Fibroblast of villous mesenchyme (primary cell): ENCODE results near the gene TESMIN. TPM values are rescaled to one million over a fixed set of nuclear protein-coding genes. Genes with fewer than 3 reads are reported as not detected.
A peak's percentile ranks its signal among the peaks of the same experiment; 100 is the strongest.

ENCODE experiments used
- DNase-seq: peaks from one replicate; pipeline ENCODE4 v3.0.0-alpha.2; 2010; ENCODE audit warnings: low read depth
- H3K4me3 ChIP-seq: 2 replicates; pipeline ENCODE4 v1.5.1; 2011; ENCODE audit warnings: low read depth, mild to moderate bottlenecking, low read length
- total RNA-seq: library from RNA; depleted of rRNA; stranded (reverse); fragments of >200 nt; gene quantifications from 2 replicates; pipeline ENCODE4 v1.2.3, GENCODE V29; 2012
- TF ChIP-seq, protein P1 (sequence below): IDR thresholded peaks from 2 replicates; pipeline ENCODE4 v1.5.1; 2012; ENCODE audit warnings: low read depth, mild to moderate bottlenecking, low read length; ENCODE audit not compliant: insufficient read depth

Gene TESMIN
- total RNA-seq, 1 donor = 2.6 TPM

- DNase-seq = no peak
- H3K4me3 ChIP-seq = no peak overlapping the region
- TF ChIP-seq, protein P1, sequence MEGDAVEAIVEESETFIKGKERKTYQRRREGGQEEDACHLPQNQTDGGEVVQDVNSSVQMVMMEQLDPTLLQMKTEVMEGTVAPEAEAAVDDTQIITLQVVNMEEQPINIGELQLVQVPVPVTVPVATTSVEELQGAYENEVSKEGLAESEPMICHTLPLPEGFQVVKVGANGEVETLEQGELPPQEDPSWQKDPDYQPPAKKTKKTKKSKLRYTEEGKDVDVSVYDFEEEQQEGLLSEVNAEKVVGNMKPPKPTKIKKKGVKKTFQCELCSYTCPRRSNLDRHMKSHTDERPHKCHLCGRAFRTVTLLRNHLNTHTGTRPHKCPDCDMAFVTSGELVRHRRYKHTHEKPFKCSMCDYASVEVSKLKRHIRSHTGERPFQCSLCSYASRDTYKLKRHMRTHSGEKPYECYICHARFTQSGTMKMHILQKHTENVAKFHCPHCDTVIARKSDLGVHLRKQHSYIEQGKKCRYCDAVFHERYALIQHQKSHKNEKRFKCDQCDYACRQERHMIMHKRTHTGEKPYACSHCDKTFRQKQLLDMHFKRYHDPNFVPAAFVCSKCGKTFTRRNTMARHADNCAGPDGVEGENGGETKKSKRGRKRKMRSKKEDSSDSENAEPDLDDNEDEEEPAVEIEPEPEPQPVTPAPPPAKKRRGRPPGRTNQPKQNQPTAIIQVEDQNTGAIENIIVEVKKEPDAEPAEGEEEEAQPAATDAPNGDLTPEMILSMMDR = no peak
These were observed 86.4 kb downstream of the TESMIN start for GRCh38 chr11:68664906-68665305.

DNA sequence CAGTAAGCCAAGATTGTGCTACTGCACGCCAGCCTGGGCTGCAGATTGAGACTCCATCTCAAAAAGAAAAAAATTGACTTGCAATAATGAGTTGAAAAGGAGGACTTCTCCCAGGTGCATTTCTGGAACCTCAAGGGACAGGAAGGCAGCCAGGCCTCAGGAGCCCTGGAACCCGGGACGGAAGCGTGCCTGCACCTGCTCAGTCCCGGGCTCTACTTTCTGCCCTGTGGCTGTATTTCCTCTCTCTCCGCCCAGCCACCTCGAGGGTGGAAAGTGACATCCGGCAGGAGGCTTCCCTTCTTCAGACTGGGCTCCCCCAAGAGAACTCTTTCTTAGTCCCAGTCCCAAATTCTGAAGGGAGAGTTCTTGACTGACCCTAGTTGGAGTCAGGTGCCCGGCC, 87.2 kb downstream of the TESMIN start:
- no peak overlapping the region for H3K4me3 ChIP-seq
- TF ChIP-seq, protein P1 = no peak
- DNase-seq = no peak

- TF ChIP-seq, protein P1 = no peak
- no peak for DNase-seq
- no peak overlapping the region for H3K4me3 ChIP-seq
These were observed 87.8 kb downstream of the TESMIN start for GRCh38 chr11:68663482-68664010.

DNA sequence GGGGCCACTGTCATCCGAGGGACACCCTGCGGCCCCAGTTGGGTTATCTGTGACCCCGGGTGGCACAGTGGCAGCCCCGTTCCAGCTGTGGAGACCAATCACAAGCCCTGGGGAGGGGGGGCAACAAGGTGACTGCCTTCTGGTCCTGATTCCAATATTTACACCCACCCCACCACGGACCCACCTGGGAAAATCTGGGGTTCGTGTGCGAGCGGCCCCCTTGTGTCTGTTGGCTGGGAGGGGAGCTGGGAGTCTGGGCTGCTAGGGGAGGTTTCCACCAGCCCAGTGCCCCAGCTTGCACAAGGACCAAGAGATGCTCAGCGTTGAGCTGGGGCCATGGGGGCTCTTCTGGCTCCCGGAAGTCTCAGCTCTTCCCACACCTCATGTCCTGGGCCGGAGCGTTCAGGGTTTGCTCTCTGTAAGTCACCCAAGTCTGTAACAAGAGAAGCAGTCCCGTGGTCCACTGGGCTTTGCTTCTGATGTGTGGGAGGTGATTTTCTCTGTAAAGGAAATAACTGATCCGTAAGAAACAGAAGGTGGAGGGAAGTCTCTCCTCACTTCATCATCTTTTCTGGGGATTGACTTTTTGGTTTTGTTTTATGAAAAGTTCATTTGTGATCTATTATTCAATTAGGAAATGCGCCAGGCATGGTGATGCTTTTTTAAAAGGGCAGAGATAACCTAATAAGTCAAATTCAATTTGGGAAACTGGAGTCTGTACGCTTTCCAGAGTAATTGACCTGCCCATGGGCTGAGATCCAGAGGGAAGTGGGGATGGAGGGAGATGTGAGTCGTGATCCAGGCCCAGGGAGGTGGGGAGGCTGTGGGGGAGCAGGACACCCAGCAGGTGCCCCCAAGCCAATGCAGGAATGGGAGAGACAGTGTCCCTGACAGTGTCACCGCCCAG, 89.4 kb downstream of the TESMIN start:
- H3K4me3 ChIP-seq = no peak overlapping the region
- peak; percentile 26 for DNase-seq
- TF ChIP-seq, protein P1 = no peak

DNA sequence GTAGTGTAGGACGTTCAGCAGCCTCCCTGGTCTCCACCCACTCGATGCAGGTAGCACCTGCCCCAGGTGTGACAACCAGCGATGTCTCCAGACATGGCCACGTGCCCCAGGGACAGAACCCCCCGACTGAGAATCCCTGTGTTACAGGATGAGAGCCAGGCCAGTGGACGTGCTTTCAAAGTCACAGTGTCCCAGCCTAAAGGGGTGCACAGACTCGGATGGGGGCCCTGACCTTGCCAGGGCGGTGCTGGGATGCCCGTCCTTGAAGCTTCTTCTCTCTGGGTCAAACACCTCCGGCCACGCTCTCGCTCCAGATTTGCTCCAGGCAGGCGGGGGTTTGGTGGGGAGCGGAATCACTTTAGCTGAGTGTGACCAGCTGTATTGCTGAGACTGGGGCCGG, 90.3 kb downstream of the TESMIN start:
- DNase-seq = no peak
- TF ChIP-seq, protein P1 = no peak
- H3K4me3 ChIP-seq = no peak overlapping the region

DNA sequence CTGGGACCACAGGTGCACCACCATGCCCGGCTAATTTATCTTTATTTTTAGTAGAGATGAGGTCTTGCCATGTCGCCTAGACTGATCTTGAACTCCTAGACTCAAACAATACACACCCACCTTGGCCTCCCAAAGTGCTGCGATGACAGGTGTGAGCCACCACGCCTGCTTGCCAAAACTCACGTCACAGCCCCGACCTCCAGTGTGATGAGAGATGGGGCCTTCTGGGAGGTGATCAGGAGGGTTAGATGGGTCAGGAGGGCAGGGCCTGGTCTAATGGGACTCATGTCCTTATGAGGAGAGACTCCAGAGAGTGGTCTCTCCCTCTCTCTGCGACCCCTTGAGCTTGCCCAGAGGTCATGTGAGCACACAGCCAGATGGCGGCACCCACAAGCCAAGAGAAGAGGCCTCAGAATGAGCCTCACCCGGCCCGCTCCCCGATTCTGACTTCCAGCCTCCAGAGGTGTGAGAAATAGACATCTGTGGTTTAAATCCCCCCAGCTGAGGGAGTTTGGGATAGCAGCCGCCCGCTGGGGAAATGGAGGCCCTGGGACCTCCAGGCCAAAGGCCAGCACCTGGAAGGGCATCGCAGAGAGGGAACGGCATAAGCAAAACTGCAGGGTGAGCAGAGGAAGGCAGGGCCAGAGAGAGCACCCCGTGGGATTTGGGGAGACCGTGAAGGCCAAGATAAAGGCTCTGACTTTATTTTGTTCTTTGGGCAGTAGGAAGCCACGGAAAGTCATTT, 91.1 kb downstream of the TESMIN start:
- no peak overlapping the region for H3K4me3 ChIP-seq
- DNase-seq = no peak
- TF ChIP-seq, protein P1 = no peak
